SU-DHL-6 (cell line): ENCODE measurements around the gene FNBP1L.

ENCODE experiments used
- CTCF ChIP-seq: fragments of 200-600 bp; sonication (generic); IDR thresholded peaks from one replicate; pipeline ENCODE4 v1.5.1; 2017; ENCODE audit warnings: antibody characterized with exemption, mild to moderate bottlenecking, low read length, moderate library complexity; ENCODE audit not compliant: insufficient read depth, poor library complexity, severe bottlenecking
- EZH2phosphoT487 ChIP-seq: fragments of 200-600 bp; sonication (generic), shearing (Covaris generic); conservative IDR thresholded peaks from 2 replicates; pipeline ENCODE4 v1.6.1; 2018; ENCODE audit warnings: mild to moderate bottlenecking, antibody characterized with exemption, low read length, moderate library complexity, mixed read lengths

- TF ChIP-seq CTCF (no peak), EZH2phosphoT487 (no peak)
Measured at GRCh38 chr1:93499533-93499932, 51.6 kb downstream of the FNBP1L start.
